IMR-90 (cell line): Measurements from ENCODE around the gene CCND1. TPM values are rescaled to one million over a fixed set of nuclear protein-coding genes. Genes with fewer than 3 reads are reported as not detected.
"Not testable (repeated sequence)": the region's sequence is repeated elsewhere in the genome, so short reads cannot be mapped to it uniquely, and the experiment has no call there.

Source experiments
- ATAC-seq: fragments of 200-7000 bp; cut with Tn5 transposase; 2 replicates; pipeline ENCODE4 v1.9.1; 2020; ENCODE audit warnings: low read depth, mild to moderate bottlenecking, moderate library complexity
- BruUV-seq: library from RNA; stranded (reverse); fragments of 400-500 nt; replicated peaks from 2 replicates; lab custom pipeline; 2021; lab: Mats Ljungman, UMichigan
- CTCF ChIA-PET: fragments of 300-600 bp; formaldehyde crosslinking; extraction: SDS; loops from one replicate; lab custom pipeline; 2021; ENCODE audit warnings: antibody characterized with exemption; lab: Yijun Ruan, JAX
- POLR2A ChIA-PET: fragments of 300-600 bp; sonication (Branson Sonifier 250); formaldehyde crosslinking; loops from one replicate; lab custom pipeline; 2022; ENCODE audit warnings: antibody characterized with exemption; ENCODE audit not compliant: unreplicated experiment; lab: Charles Lee
- DNase-seq: peaks from one replicate; pipeline ENCODE4 v3.0.0; 2013
- H2AFZ ChIP-seq: replicated peaks from 2 replicates; pipeline ENCODE3; 2013; ENCODE audit warnings: low read length, mild to moderate bottlenecking; ENCODE audit not compliant: poor library complexity
- H2AK5ac ChIP-seq: 2 replicates; pipeline ENCODE4 v1.6.1; 2013; ENCODE audit warnings: low read depth, low read length, inconsistent platforms
- H2AK9ac ChIP-seq: replicated peaks from 2 replicates; pipeline ENCODE3; 2013; ENCODE audit warnings: mild to moderate bottlenecking, low read depth, low read length, moderate library complexity; ENCODE audit not compliant: poor library complexity
- H2BK120ac ChIP-seq: 2 replicates; pipeline ENCODE4 v1.6.1; 2013; ENCODE audit warnings: low read depth, low read length, inconsistent platforms
- H2BK15ac ChIP-seq: 3 replicates; pipeline ENCODE4 v1.6.1; 2013; ENCODE audit warnings: low read depth, low read length, inconsistent platforms
- H2BK20ac ChIP-seq: 2 replicates; pipeline ENCODE4 v1.6.1; 2013; ENCODE audit warnings: low read depth, mild to moderate bottlenecking, inconsistent platforms, low read length, moderate library complexity
- H2BK5ac ChIP-seq: 2 replicates; pipeline ENCODE4 v1.6.1; 2013; ENCODE audit warnings: mild to moderate bottlenecking, low read depth, low read length, inconsistent platforms; ENCODE audit not compliant: poor library complexity, severe bottlenecking
- H3K14ac ChIP-seq: replicated peaks from 2 replicates; pipeline ENCODE4 v1.6.1; 2013; ENCODE audit warnings: low read depth, low read length, inconsistent platforms
- H3K18ac ChIP-seq: 2 replicates; pipeline ENCODE4 v1.6.1; 2013; ENCODE audit warnings: low read depth, low read length, control low read depth
- H3K23ac ChIP-seq: 2 replicates; pipeline ENCODE4 v1.6.1; 2013; ENCODE audit warnings: low read depth, low read length, inconsistent platforms
- H3K27ac ChIP-seq: 2 replicates; pipeline ENCODE4 v1.5.1; 2013; ENCODE audit warnings: mild to moderate bottlenecking, control low read depth, low read length; ENCODE audit not compliant: insufficient read depth
- H3K27me3 ChIP-seq: 2 replicates; pipeline ENCODE4 v1.6.1; 2013; ENCODE audit warnings: low read length; ENCODE audit not compliant: control insufficient read depth, insufficient read depth
- H3K36me3 ChIP-seq: 2 replicates; pipeline ENCODE4 v1.6.1; 2013; ENCODE audit warnings: low read length, mixed read lengths; ENCODE audit not compliant: control insufficient read depth, insufficient read depth
- H3K4ac ChIP-seq: 2 replicates; pipeline ENCODE4 v1.6.1; 2013; ENCODE audit warnings: low read depth, low read length, inconsistent platforms
- H3K4me1 ChIP-seq: 2 replicates; pipeline ENCODE4 v1.6.1; 2013; ENCODE audit warnings: low read length, mixed read lengths; ENCODE audit not compliant: control insufficient read depth, insufficient read depth
- H3K4me2 ChIP-seq: 2 replicates; pipeline ENCODE4 v1.6.1; 2013; ENCODE audit warnings: low read depth, mild to moderate bottlenecking, control low read depth, low read length, moderate library complexity
- H3K4me3 ChIP-seq: 2 replicates; pipeline ENCODE4 v1.5.1; 2013; ENCODE audit warnings: low read depth, mild to moderate bottlenecking, control low read depth, low read length, moderate library complexity; ENCODE audit not compliant: insufficient read depth
- H3K56ac ChIP-seq: 2 replicates; pipeline ENCODE4 v1.6.1; 2013; ENCODE audit warnings: low read length, inconsistent platforms; ENCODE audit not compliant: insufficient read depth; ENCODE audit errors: extremely low read depth
- H3K79me1 ChIP-seq, 2 experiments: 2 replicates each; pipeline ENCODE4 v1.6.1; 2013; ENCODE audit warnings: low read length in 2 of 2, inconsistent platforms in 1 of 2, low read depth in 1 of 2
- H3K9ac ChIP-seq: 2 replicates; pipeline ENCODE4 v1.6.1; 2013; ENCODE audit warnings: low read depth, low read length, control low read depth
- H3K9me1 ChIP-seq: 2 replicates; pipeline ENCODE4 v1.6.1; 2013; ENCODE audit warnings: low read length, inconsistent platforms; ENCODE audit not compliant: insufficient read depth
- H3K9me3 ChIP-seq: 2 replicates; pipeline ENCODE4 v1.6.1; 2013; ENCODE audit warnings: low read length; ENCODE audit not compliant: control insufficient read depth, insufficient read depth
- H4K20me1 ChIP-seq: 2 replicates; pipeline ENCODE4 v1.6.1; 2013; ENCODE audit warnings: low read length, inconsistent platforms; ENCODE audit not compliant: insufficient read depth
- H4K5ac ChIP-seq: 2 replicates; pipeline ENCODE4 v1.6.1; 2013; ENCODE audit warnings: mild to moderate bottlenecking, low read depth, low read length, control low read depth
- H4K8ac ChIP-seq, 2 experiments: 2 replicates each; pipeline ENCODE4 v1.6.1; 2013; ENCODE audit warnings: low read depth in 2 of 2, low read length in 2 of 2, control low read depth in 1 of 2, inconsistent platforms in 1 of 2
- H4K91ac ChIP-seq: 2 replicates; pipeline ENCODE4 v1.6.1; 2013; ENCODE audit warnings: low read depth, low read length, inconsistent platforms; ENCODE audit not compliant: insufficient read depth
- WGBS, 2 experiments: methylation state at CpG; one replicate each; pipeline versions ENCODE4 v1.1.5 to v1.1.7; 2013; ENCODE audit warnings: missing lambda C conversion rate in 2 of 2; ENCODE audit not compliant: insufficient read length in 1 of 2; ENCODE audit errors: extremely low coverage in 2 of 2; 5-methylcytosine and 5-hydroxymethylcytosine counted together
- dilution Hi-C: fragments of 300-500 bp; cut with HindIII; formaldehyde crosslinking; loops from one replicate; pipeline ENCODE4 v1.14.3; 2018; ENCODE audit warnings: low sequenced_read_pairs; ENCODE audit not compliant: unreplicated experiment
- in situ Hi-C: fragments of 300-500 bp; cut with MboI; formaldehyde crosslinking; loops from 3 replicates; pipeline ENCODE4 v1.14.3; 2019; ENCODE audit warnings: low sequenced_read_pairs, inconsistent platforms, mixed read lengths
- intact Hi-C: fragments of 100-400 bp; cut with micrococcal nuclease; formaldehyde crosslinking; loops from 2 replicates; pipeline ENCODE4 v1.10.0; 2022
- polyA plus RNA-seq, 3 experiments: library from polyadenylated mRNA; depleted of rRNA; stranded (reverse); fragments of >200 nt; gene quantifications; 2 replicates each; pipeline ENCODE4 v1.2.3, GENCODE V29; 2012; ENCODE audit warnings: low replicate concordance in 1 of 3
- total RNA-seq: library from RNA; depleted of rRNA; stranded (reverse); fragments of >200 nt; gene quantifications from 2 replicates; pipeline ENCODE4 v1.2.3, GENCODE V29; 2012

Gene CCND1
- total and polyA plus RNA-seq, 2 of the 4 experiments (the other 2 are of a cell fraction), result 481 to 748 TPM

- H2BK20ac ChIP-seq, CTCF ChIA-PET, H2AK9ac ChIP-seq, ATAC-seq, H3K27me3 ChIP-seq, intact Hi-C loops, H4K91ac ChIP-seq, H3K4me1 ChIP-seq, BruUV-seq, H3K9ac ChIP-seq, H3K27ac ChIP-seq, H2BK120ac ChIP-seq, H2AK5ac ChIP-seq, H3K9me3 ChIP-seq, H4K20me1 ChIP-seq, dilution Hi-C loops, H2AFZ ChIP-seq, H4K8ac ChIP-seq, H3K23ac ChIP-seq, H3K4ac ChIP-seq, H3K18ac ChIP-seq, POLR2A ChIA-PET, H3K79me1 ChIP-seq, H3K9me1 ChIP-seq, H2BK5ac ChIP-seq, H2BK15ac ChIP-seq, in situ Hi-C loops, H3K4me2 ChIP-seq, DNase-seq, H3K36me3 ChIP-seq, H3K4me3 ChIP-seq, H4K5ac ChIP-seq, H3K14ac ChIP-seq, H3K56ac ChIP-seq: not testable (repeated sequence)
- 62% methylated on average over 4 of the region's 8 CpGs; no CpG with 5 or more reads in 1 of the 2 experiments for WGBS, 2 experiments
Observed at GRCh38 chr11:69622097-69622681, 18.8 kb upstream of the CCND1 start.
